COLO668 (cell line): ENCODE data around the gene C19orf18.
"Not testable (repeated sequence)": the region's sequence is repeated elsewhere in the genome, so short reads cannot be mapped to it uniquely, and the experiment has no call there.

Experiments used
- DNase-seq: peaks from one replicate; lab custom pipeline; 2025; ENCODE audit not compliant: unreplicated experiment; lab: John Stamatoyannopoulos, UW

C19orf18 gene

DNA sequence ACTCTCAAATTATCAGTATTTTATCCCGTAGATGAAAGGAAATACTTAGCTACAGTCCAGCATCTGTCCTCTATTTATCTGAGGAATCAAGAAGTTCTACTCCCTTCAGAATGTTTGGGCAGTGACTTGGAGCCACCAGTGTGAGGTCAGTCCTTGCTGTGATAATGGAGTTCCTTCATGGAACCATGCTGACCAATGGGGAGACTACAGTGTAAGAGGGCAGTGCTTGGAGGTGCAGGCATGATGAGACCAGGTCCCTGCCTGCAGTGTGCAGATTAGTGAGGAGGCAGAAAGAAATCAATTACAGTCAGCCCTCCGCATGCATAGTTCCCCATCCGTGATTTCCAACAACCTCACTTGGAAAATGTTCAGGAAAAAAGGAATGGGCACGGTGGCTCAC lies at the start of gene C19orf18:
C19orf18 (minus strand) TSS at position 101 of the 400 bp plus-strand sequence. CDS start 102 bp downstream, outside the sequence.
- no peak for DNase-seq

DNA sequence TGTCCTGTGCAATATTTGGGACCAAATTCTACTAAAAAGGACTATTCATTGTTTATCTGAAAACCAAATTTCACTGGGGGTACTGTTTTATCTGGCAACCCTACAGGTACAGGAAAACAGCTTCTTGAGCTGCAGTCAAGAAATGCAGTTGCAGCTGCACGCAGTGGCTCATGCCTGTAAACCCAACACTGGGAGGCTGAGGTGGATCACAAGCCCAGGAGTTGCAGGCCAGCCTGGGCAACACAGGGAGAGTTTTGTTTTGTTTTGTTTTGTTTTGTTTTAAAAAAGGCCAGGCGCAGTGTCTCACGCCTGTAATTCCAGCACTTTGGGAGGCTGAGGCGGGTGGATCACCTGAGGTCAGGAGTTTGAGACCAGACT lies 47.9 kb upstream of the C19orf18 start:
- DNase-seq: no peak

DNA sequence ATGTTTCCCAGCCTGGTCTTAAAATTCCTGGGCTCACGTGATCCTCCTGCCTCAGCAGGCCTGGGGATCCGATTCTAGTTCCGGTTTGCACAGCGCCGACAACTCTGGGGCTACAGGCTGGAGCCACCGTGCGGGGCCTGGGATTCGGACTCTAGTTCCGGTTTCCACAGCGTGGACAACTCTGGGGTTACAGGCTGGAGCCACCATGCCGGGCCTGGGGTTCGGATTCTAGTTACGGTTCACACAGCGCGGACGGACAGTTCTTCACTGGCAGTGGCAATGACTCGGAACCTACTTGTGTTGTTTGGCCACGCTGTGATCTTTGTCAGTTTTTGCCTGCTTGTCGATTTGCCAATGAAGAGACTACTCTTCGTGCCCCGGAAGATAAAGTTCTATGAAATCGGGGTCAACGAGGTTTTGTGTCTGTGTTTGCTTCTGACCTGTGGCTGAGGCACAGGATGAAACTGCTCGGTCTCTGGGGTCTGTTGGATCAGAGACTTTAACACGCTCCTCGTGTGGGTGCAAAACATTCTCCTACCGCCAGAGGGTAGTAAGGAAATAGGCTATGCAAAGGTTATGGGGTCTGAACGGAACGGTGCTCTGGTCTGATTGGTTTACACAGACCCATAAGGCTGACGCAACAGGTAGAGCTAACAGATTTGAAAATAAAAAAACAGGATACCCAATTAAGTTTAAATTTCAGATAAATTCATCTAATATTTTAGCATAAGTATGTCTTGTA lies 47.4 kb upstream of the C19orf18 start:
- peak; percentile 49 for DNase-seq

DNA sequence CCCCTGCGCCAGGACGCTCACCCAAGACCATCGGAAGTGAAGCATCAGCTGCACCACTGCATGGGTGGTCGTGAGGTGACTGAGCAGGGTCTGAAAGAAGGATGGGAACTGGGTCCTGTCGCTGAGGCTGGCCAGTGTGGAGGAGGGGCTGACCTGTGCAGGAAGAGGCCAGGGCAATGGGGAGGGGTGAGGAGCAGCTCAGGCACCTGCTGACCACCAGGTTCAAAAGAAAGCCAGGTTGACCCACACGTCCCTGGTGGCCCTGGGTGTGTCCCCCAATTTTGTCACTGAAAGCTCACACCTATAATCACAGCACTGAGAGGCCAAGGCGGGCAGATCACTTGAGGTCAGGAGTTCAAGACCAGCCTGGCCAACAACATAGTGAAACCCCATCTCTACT lies 45.8 kb upstream of the C19orf18 start:
- DNase-seq: no peak

DNA sequence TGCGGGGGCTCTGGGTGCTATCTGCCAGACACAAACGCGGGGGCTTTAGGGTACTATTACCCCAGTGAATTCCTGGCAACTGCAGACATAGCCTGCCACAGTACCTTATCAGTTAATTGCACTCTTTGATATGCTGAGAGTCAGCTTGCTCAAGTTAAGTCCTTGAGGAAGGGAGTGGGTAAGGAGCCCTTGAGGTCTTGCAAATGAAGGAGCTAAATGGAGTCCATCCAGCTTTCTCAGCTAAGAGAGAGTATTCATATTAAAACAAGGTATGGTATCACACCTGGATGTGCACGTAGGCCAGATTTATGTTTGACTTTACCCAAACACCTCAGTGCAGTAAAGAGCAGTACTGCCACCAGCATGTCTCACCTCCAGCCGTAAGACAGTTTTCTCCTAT lies 39.8 kb upstream of the C19orf18 start:
- no peak for DNase-seq

DNA sequence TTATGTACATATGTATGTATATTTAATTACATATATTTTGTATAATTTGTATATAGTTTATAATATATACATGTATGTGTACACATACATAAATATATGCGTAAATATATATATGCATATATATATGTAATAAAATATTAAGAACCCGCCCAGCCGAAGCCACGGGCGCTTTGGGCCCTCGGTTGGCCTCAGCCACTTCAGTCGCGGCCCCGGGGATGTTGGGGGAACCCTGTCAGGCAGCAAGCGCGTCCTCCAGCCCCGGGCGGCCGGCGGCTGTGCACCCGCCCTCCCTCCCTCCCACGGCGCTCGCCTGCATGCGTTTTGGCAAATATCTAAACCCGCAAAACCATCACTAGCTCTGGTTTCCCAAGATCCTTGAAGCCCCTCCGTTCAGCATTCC lies 36.2 kb upstream of the C19orf18 start:
- no peak for DNase-seq

DNA sequence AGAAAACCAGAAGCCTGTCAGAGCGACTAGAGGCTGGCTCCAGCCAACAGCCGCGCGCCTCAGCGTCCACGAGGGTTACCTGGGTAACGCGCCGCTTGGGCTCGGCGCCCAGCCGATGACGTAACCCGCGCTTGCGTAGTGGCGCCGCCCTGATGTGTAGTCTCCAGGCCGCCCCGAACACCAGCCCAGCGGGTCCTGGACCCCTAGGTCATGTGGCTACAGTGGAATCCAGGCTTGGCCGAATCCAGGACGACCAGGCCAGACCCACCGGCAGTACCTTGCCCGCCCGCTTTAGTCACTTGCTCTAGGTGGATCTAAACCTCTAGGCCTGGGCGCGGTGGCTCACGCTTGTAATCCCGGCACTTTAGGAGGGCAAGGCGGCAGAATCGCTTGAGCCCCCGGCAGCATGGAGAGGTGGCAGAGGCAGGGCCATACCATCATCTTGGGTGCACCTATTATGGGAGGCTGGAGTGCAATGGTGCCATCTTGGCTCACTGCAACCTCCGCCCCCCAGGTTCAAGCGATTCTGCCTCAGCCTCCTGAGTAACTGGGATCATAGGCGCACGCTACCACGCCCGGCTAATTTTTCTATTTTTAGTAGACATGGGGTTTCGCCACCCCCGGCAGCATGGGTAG lies 35.5 kb upstream of the C19orf18 start:
- DNase-seq: peak; percentile 94

DNA sequence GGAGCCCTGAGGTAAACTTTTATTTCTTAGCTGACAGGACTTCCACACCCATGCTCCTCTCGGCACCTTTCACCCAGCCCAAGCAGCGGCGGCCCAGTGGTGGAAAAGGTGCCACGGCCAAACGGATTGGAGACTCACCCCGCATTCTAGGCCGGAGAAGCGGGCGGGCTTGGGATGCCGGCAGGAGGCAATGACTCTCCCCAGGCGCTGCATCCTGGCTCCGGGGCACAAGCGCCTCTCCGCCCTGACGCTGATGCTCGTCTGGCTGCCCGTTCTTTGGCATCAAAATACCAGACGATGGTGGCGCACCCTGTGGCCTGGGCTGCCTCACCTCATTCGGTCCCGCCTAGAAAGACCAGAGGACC lies 34.9 kb upstream of the C19orf18 start:
- no peak for DNase-seq

DNA sequence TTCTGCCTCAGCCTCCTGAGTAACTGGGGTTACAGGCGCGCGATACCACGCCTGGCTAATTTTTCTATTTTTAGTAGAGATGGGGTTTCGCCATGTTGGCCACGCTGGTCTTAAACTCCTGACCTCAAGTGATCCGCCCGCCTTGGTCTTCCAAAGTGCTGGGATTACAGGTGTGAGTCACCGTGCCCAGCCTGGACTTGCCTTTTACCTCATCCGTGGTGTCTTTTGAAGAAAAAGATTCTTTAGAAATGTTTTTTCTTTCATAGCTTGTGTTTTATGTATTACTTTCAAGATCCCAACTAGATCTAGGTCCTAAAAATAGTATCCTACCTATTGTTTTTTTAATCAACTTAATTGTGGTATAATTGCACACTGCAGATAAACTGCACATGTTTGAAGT lies 34.5 kb upstream of the C19orf18 start:
- DNase-seq: not testable (repeated sequence)

DNA sequence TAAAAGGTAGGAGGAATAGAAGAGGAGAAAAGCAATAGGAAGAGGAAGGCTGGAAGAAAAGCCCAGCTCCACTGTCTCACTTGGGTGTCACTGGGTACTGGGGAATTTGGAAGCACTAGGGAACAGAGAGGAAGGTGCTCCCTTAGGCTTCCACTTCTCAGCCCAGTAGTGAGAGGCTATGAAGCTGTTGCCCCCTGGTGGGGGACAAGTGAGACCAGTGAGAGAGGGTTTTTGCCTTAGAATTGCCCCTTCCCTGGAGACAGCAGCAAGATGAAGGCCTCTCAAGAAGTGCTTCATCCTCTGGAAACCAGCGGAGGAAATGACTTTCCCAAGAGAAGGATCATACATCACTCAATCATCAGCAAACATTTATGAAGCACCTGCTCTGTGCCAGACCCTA lies 33.0 kb upstream of the C19orf18 start:
- DNase-seq: no peak

DNA sequence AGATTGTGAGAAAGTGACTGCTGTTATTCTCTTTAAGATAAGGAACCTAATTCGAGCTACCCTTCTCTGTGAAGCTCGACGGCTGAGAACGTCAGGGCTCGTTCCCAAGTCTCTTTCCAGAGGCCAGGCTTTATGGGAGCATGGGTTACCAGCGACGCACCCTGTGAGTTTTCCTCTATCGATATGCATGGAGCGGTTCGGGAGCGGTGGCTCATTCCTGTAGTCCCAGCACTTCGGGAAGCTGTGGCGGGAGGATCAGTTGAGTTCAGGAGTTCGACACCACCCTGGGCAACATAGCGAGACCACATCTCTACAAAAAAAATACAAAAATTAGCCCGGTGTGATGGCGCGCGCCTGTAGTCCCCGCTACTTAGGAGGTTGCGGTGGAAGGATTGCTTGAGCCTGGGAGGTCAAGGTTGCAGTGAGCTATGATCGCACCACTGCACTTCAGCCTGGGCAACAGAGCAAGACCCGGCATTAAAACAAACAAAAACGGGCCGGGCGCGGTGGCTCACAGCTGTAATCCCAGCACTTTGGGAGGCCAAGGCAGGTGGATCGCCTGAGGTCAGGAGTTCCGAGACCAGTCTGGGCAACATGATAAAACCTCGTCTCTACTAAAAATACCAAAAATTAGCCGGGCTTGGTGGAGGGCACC lies 29.0 kb upstream of the C19orf18 start:
- DNase-seq: no peak

DNA sequence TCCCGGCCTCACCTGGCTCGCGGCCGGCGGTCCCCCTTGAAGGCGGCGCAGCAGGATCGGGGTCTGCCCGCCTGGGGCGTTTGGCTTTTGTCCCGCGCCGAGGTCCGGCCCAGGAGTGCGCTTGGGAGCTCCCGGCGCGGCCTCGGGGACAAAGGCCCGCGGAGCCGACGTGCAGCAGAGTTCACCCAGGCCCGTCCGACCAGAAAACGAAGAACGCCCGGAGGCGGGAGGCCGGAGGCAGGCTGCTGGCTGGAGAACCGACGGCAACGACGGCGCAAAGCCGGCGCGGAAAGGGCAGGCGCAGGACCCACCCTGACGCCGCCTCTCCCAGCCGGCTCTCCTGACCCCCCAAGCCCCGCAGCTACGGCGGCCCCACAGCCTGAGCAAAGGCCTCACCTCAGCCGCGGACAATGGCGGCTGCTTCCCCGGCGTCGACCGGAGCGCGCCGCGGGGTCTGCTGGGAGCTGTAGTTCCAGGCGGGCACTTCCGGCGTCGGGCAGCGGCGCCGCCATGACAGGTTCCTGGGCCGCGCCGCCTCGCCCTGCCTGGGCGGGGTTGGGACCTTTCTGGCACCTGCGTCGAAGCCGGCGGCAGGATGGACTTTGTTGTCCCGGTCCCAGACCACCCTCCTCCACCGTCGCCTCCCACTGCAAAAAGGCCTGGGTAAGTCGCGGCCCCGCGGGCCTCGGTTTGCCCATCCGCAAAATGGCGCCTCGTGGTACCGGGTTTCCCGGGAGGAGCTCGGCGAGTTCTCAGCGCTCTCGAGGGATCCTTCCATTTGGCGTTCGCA lies 28.2 kb upstream of the C19orf18 start, which contains the start of gene ZNF606:
ZNF606 (minus strand) TSS at position 437 of the 790 bp plus-strand sequence. CDS start 1,501 bp downstream, outside the sequence.
- peak; percentile 94 for DNase-seq

DNA sequence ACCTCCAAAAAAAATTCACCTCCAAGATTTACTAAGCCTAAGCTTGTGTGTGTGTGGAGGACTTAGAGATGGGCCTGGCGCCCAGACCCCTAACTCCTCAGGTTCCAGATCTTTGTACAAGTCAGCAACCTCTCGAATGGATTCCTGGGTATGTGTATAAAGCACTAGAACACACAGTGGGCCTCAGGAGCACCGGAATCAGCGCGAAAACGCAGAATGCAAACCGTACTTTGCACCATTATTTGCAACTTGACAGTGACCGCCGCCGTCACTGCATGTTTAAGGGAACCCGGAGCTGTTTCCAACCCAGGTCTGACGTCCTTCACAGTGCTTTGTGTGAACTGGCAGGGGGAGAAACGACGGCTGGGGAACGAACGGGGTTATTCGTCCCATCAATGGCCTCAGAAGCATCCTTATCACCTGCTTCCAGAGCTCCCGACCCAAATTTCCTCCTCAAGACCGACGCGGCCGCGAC lies 27.6 kb upstream of the C19orf18 start:
- DNase-seq: no peak

DNA sequence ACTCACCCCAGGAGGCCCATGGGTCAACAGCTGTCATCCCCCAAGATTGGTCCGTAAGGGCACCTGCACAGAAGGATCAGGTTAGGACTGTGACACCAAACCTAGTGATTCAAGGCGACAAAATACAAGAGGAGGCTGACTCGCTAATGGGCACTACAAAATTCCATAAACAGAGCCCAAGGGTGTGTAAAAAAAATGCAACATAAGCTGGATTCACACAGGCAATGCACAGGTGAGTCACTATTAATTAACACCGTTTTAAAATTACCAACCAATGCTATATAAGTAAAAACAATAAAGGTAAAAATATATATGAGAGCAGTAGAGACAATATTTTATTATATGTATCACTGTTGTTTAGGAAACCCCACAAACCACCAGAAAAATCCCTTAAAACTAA lies 26.3 kb upstream of the C19orf18 start:
- no peak for DNase-seq

DNA sequence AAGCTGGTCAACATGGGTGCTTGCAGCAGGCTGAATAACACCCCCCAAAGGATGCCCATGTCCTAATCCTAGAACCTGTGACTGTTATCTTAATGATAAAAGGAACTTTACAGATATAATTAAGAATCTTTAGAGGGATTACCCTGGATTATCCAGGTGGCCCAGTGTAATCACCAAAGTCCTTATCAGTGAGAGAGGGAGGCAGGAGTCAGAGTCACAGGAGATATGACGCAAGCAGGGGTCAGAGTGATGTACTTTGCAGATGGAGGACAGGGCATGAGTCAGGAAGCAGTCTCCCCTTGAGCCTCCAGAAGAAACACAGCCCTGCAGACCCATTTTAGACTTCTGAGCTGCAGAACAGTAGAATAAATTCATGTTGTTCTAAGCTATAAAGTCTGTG lies 18.5 kb upstream of the C19orf18 start:
- DNase-seq: no peak

DNA sequence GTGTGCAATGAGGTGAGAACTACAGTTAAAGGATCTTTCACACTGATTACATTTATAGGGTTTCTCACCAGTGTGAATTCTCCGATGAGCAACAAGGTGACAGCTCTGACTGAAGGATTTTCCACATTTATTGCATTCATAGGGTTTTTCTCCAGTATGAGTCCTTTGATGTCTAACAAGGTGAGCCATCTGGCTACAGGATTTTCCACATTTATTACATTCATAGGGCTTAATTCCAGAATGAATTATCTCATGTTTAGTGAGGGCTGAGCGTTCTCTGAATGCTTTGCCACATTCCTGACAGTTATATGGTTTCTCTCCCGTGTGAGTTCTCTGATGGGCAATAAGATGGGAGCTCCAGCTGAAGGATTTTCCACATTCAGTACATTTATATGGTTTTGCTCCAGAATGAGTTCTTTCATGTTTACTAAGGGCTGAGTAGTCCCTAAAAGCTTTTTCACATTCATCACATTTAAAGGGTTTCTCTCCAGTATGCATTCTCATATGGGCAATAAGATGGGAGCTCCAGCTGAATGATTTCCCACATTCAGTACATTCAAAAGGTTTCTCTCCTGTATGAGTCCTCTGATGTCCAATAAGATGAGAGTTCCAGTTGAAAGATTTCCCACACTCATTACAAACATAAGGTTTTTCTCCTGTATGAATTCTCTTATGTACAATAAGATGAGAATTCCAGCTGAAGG lies 4.4 kb upstream of the C19orf18 start:
- DNase-seq: no peak

DNA sequence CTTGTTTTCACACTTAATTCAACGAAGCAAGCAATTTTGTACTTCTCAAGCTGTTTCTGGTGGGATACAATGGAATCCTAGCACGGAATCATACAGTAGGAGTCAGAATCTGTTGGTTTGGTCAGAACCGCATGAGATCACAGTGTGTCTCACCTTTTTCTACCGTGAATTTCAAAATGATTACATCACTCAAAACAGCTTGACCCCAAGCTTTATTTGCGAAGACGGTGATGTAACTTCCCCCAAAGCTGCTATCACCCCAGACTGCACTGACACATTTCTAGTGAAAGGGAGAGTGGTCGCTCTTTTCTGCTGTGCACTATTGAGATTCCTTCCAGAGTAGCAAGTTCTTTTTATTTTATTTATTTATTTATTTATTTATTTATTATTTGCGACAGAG lies 9.6 kb downstream of the C19orf18 start:
- DNase-seq: no peak

DNA sequence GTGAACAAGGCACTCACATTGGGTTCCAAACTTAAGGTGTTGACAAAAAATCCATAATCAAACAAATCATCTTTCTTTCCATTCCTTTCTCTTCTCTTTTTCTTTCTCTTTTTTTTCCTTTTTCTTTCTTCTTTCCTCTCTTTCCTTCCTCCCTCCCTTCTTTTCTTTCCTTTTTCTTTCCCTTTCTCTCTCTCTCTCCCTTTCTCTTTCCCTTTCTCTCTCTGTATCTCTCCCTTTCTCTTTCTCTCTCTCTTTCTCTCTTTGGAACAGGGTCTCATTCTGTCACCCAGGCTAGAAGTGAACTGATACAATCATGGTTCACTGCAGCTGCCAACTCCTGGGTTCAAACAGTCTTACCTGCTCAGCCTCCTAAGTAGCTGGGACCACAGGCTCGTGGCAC lies 12.5 kb downstream of the C19orf18 start:
- no peak for DNase-seq

DNA sequence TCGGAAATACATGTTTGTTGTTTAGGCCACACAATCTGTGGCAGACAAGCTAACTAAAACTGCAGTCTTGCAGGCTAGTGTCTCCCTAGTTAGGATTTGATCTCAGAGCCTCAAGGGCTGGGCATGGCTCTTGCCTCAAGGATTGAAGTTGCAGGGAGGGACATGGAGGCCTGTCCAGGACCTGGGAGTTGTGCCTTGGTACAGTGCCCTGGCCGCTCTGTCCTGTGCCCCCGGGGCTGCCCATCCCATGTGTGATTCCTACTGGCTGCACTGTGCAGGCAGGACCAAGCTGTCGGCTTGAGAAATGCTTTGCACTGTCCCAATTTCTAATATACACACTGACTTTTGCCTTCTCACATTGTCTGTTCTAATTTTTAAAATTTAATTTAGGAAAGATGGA lies 19.3 kb downstream of the C19orf18 start:
- no peak for DNase-seq

DNA sequence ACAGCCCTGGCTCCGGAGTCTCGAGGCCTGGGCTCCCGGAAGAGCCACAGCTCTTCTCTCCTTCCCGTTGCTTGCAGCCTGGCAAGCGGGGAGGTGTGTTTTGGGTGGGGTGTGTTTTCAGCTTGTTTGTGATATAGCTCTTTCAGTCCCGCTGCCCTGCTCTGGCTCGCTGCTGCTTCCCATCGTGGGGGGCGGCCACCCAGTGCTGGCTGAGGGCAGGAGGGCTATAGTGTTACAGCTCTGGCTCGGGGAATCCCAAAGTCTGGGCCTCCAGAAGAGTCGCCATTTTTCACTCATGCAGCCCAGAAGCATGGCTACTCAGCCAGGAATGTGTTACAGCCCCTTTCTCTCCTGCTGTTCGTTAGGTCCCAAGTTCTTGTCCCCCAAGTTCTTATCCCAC lies 24.6 kb downstream of the C19orf18 start:
- no peak for DNase-seq

DNA sequence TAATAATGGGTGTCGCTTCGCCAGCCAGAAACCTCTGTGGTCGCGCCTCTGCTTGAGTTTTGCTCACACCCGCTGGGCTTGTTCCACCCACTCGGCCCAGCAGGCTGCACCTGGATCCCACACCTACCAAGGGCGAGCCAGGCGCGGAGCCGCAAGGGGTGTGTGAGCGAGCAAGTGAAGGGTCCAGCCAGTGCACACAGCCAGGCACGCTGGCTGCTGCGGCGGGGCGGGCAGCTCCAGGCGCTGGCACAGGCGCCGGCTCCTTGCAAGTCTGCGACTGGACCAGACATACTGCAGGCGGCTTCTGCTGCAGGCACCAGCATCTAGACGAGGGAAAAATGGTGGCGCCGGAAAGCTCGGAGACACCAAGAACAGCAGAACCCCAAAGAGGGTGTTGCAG lies 25.0 kb downstream of the C19orf18 start:
- no peak for DNase-seq
